CD8-positive, alpha-beta memory T cell (primary cell): ENCODE data around the gene MVB12A. TPM values are rescaled to one million over a fixed set of nuclear protein-coding genes. Genes with fewer than 3 reads are reported as not detected.

Source experiments
- CTCF ChIA-PET: fragments of 350-600 bp; sonication (Branson Sonifier 250); formaldehyde crosslinking; loops from one replicate; lab custom pipeline; 2021; ENCODE audit warnings: antibody characterized with exemption; lab: Charles Lee
- POLR2A ChIA-PET: fragments of 350-600 bp; sonication (Branson Sonifier 250); formaldehyde crosslinking; loops from one replicate; lab custom pipeline; 2021; ENCODE audit warnings: antibody characterized with exemption; lab: Charles Lee
- DNase-seq, 5 donors: peaks; one replicate each; pipeline versions ENCODE4 v3.0.0 to v3.0.0-alpha.2; 2020 to 2022; ENCODE audit warnings: mixed read lengths in 1 of 5
- H3K27ac ChIP-seq: one replicate; pipeline ENCODE4 v1.7.0; 2013; ENCODE audit warnings: low read depth, mild to moderate bottlenecking, low read length, moderate library complexity
- H3K27me3 ChIP-seq: 2 replicates; pipeline ENCODE4 v1.7.0; 2013; ENCODE audit warnings: low read length, mild to moderate bottlenecking; ENCODE audit not compliant: insufficient read depth, poor library complexity, severe bottlenecking
- H3K36me3 ChIP-seq: 2 replicates; pipeline ENCODE4 v1.7.0; 2013; ENCODE audit warnings: mild to moderate bottlenecking, low read length, moderate library complexity; ENCODE audit not compliant: insufficient read depth
- H3K4me1 ChIP-seq: 2 replicates; pipeline ENCODE4 v1.7.0; 2013; ENCODE audit warnings: mild to moderate bottlenecking, low read length, moderate library complexity; ENCODE audit not compliant: insufficient read depth
- H3K4me3 ChIP-seq: 2 replicates; pipeline ENCODE4 v1.7.0; 2013; ENCODE audit warnings: mild to moderate bottlenecking, low read length
- H3K9me3 ChIP-seq: 2 replicates; pipeline ENCODE4 v1.7.0; 2013; ENCODE audit warnings: mild to moderate bottlenecking, low read length
- H3K27ac Mint-ChIP-seq, 8 donors: one replicate each; pipeline ENCODE4 v1.8.0; 2020 to 2021; ENCODE audit warnings: mixed read lengths in 8 of 8, mild to moderate bottlenecking in 6 of 8, inconsistent platforms in 3 of 8, moderate library complexity in 3 of 8
- H3K27me3 Mint-ChIP-seq, 2 donors: one replicate each; pipeline ENCODE4 v1.8.0; 2020 to 2021; ENCODE audit warnings: mixed read lengths in 2 of 2, mild to moderate bottlenecking in 1 of 2, moderate library complexity in 1 of 2
- H3K36me3 Mint-ChIP-seq, 3 donors: one replicate each; pipeline ENCODE4 v1.8.0; 2020 to 2021; ENCODE audit warnings: mixed read lengths in 3 of 3, inconsistent platforms in 1 of 3, mild to moderate bottlenecking in 1 of 3
- H3K4me1 Mint-ChIP-seq, 3 donors: one replicate each; pipeline ENCODE4 v1.8.0; 2020 to 2021; ENCODE audit warnings: mixed read lengths in 3 of 3, inconsistent platforms in 1 of 3, mild to moderate bottlenecking in 1 of 3
- H3K4me3 Mint-ChIP-seq, 7 donors: one replicate each; pipeline ENCODE4 v1.8.0; 2020 to 2021; ENCODE audit warnings: mixed read lengths in 7 of 7, mild to moderate bottlenecking in 6 of 7, moderate library complexity in 4 of 7, inconsistent platforms in 2 of 7
- H3K9me3 Mint-ChIP-seq, 5 donors: one replicate each; pipeline ENCODE4 v1.8.0; 2020 to 2022; ENCODE audit warnings: mixed read lengths in 5 of 5, mild to moderate bottlenecking in 3 of 5, moderate library complexity in 2 of 5, inconsistent platforms in 1 of 5
- polyA plus RNA-seq: library from polyadenylated mRNA; unstranded; fragments of 300-500 nt; fragmentation: Illumina TruSeq; gene quantifications from one replicate; pipeline ENCODE4 v1.2.3, GENCODE V29; 2021
- total RNA-seq, 2 experiments: library from RNA; stranded (reverse); gene quantifications; one replicate each; pipeline ENCODE4 v1.2.3, GENCODE V29; 2021

The MVB12A gene
- total and polyA plus RNA-seq, 3 experiments from 2014 or later = 26.9 to 39.2 (median 34.5) TPM

GRCh38 chr19:17418710-17419109 lies 1.1 kb upstream of the MVB12A start:
- H3K9me3 Mint-ChIP-seq = no peaks in the 10 kb centered on the region
- Histone ChIP-seq H3K4me3 (peak overlapping the region; percentile 78), H3K27ac (peak overlapping the region; percentile 57), H3K27me3 (no peaks in the 10 kb centered on the region), H3K9me3 (no peaks in the 10 kb centered on the region), H3K36me3 (peaks cover 2% of the 10 kb centered on the region), H3K4me1 (peaks cover 15% of the 10 kb centered on the region)
- POLR2A ChIA-PET = interaction anchor here (1.5 to 1.8 kb wide), 2 partner anchors 13 to 110 kb away, joined by 5 to 25 read pairs; partner anchors contain the start of genes BST2 and DDA1
- DNase-seq = no peak
- peaks cover 14 to 20% (median 18%) of the 10 kb centered on the region in 3 donors for H3K4me1 Mint-ChIP-seq
- H3K27ac Mint-ChIP-seq = peak overlapping the region in 5 of 8 donors; percentile 88 to 96 (median 94)
- H3K27me3 Mint-ChIP-seq = no peaks in the 10 kb centered on the region
- peak overlapping the region; percentile 27 to 94 (median 92) for H3K4me3 Mint-ChIP-seq
- peaks cover 0 to 37% (median 1%) of the 10 kb centered on the region in 3 donors for H3K36me3 Mint-ChIP-seq
- CTCF ChIA-PET = interaction anchor here (1.0 to 1.4 kb wide), 2 partner anchors 10 to 12 kb away, joined by 3 to 11 read pairs; partner anchors contain the start of gene BST2

GRCh38 chr19:17419154-17419620 lies 660 bp upstream of the MVB12A start:
- peak overlapping the region; percentile 89 to 97 (median 92) for H3K4me3 Mint-ChIP-seq
- DNase-seq = no peak
- peaks cover 0 to 36% (median 1%) of the 10 kb centered on the region in 3 donors for H3K36me3 Mint-ChIP-seq
- H3K27me3 Mint-ChIP-seq = no peaks in the 10 kb centered on the region
- Histone ChIP-seq H3K9me3 (no peaks in the 10 kb centered on the region), H3K27me3 (no peaks in the 10 kb centered on the region), H3K4me1 (peaks cover 15% of the 10 kb centered on the region), H3K27ac (peak overlapping the region; percentile 57), H3K4me3 (peak overlapping the region; percentile 78), H3K36me3 (no peaks in the 10 kb centered on the region)
- ChIA-PET CTCF (interaction anchor here (1.0 to 1.4 kb wide), 4 partner anchors 10 to 18 kb away, joined by 3 to 11 read pairs (median 3); partner anchors contain the start of gene BST2), POLR2A (interaction anchor here (0.5 to 1.8 kb wide), 6 partner anchors 13 to 193 kb away, joined by 3 to 25 read pairs (median 5); partner anchors contain the start of genes BST2, DDA1 and OCEL1)
- peaks cover 14 to 20% (median 18%) of the 10 kb centered on the region in 3 donors for H3K4me1 Mint-ChIP-seq
- H3K27ac Mint-ChIP-seq = peak overlapping the region; percentile 88 to 98 (median 92)
- no peaks in the 10 kb centered on the region for H3K9me3 Mint-ChIP-seq

GRCh38 chr19:17420475-17420924 lies 653 bp downstream of the MVB12A start:
- H3K4me3 Mint-ChIP-seq = peak overlapping the region; percentile 85 to 97 (median 92)
- no peaks in the 10 kb centered on the region for H3K9me3 Mint-ChIP-seq
- Histone ChIP-seq H3K4me1 (peaks cover 15% of the 10 kb centered on the region), H3K36me3 (no peaks in the 10 kb centered on the region), H3K9me3 (no peaks in the 10 kb centered on the region), H3K4me3 (peak overlapping the region; percentile 80), H3K27ac (peak overlapping the region; percentile 61), H3K27me3 (no peaks in the 10 kb centered on the region)
- DNase-seq = peak in 1 of 5 donors; percentile 19
- POLR2A ChIA-PET = interaction anchor here (1.2 kb wide), 1 partner anchor 38 kb away, joined by 3 read pairs; no protein-coding TSS in a partner anchor
- H3K36me3 Mint-ChIP-seq = peaks cover 0 to 24% (median 1%) of the 10 kb centered on the region in 3 donors
- H3K27ac Mint-ChIP-seq = peak overlapping the region in 7 of 8 donors; percentile 26 to 84 (median 70)
- H3K4me1 Mint-ChIP-seq = peaks cover 14 to 20% (median 18%) of the 10 kb centered on the region in 3 donors
- CTCF ChIA-PET = interaction anchor here (1.4 kb wide), 1 partner anchor 15 kb away, joined by 3 read pairs; the partner anchor contains the start of gene BST2
- H3K27me3 Mint-ChIP-seq = no peaks in the 10 kb centered on the region

GRCh38 chr19:17421942-17422341 lies 2.1 kb downstream of the MVB12A start:
- POLR2A ChIA-PET = no interaction called here
- Mint-ChIP-seq H3K4me3 (peak overlapping the region in 2 of 7 donors; percentile 24 to 94), H3K36me3 (peaks cover 0 to 19% (median 1%) of the 10 kb centered on the region in 3 donors), H3K27me3 (no peaks in the 10 kb centered on the region), H3K4me1 (peaks cover 12 to 20% (median 18%) of the 10 kb centered on the region in 3 donors), H3K27ac (peak overlapping the region in 1 of 8 donors; percentile 38), H3K9me3 (no peaks in the 10 kb centered on the region)
- CTCF ChIA-PET = no interaction called here
- no peaks in the 10 kb centered on the region for H3K9me3 ChIP-seq
- H3K4me3 ChIP-seq = no peak overlapping the region
- peaks cover 15% of the 10 kb centered on the region for H3K4me1 ChIP-seq
- no peaks in the 10 kb centered on the region for H3K36me3 ChIP-seq
- no peaks in the 10 kb centered on the region for H3K27me3 ChIP-seq
- H3K27ac ChIP-seq = no peak overlapping the region
- DNase-seq = no peak

GRCh38 chr19:17423429-17424208 lies 3.8 kb downstream of the MVB12A start:
- Mint-ChIP-seq H3K4me3 (no peak overlapping the region), H3K27me3 (no peaks in the 10 kb centered on the region), H3K9me3 (no peaks in the 10 kb centered on the region), H3K27ac (no peak overlapping the region), H3K36me3 (peaks cover 0 to 18% (median under 1%) of the 10 kb centered on the region in 3 donors), H3K4me1 (peaks cover 12 to 20% (median 18%) of the 10 kb centered on the region in 3 donors)
- no peak overlapping the region for H3K27ac ChIP-seq
- no peak for DNase-seq
- H3K9me3 ChIP-seq = no peaks in the 10 kb centered on the region
- H3K27me3 ChIP-seq = no peaks in the 10 kb centered on the region
- H3K36me3 ChIP-seq = no peaks in the 10 kb centered on the region
- H3K4me3 ChIP-seq = no peak overlapping the region
- peaks cover 15% of the 10 kb centered on the region for H3K4me1 ChIP-seq
- POLR2A ChIA-PET = interaction anchor here (0.6 kb wide), 2 partner anchors 44 to 61 kb away, joined by 3 read pairs; no protein-coding TSS in a partner anchor
- CTCF ChIA-PET = no interaction called here

- Histone ChIP-seq H3K27me3 (no peaks in the 10 kb centered on the region), H3K27ac (no peak overlapping the region), H3K9me3 (no peaks in the 10 kb centered on the region), H3K36me3 (no peaks in the 10 kb centered on the region), H3K4me1 (peaks cover 8% of the 10 kb centered on the region), H3K4me3 (no peak overlapping the region)
- Mint-ChIP-seq H3K4me1 (peaks cover 4 to 9% (median 9%) of the 10 kb centered on the region in 3 donors), H3K27me3 (no peaks in the 10 kb centered on the region), H3K36me3 (peaks cover 0 to 16% (median 0%) of the 10 kb centered on the region in 3 donors), H3K9me3 (no peaks in the 10 kb centered on the region), H3K4me3 (peak overlapping the region in 1 of 7 donors; percentile 34), H3K27ac (peak overlapping the region in 2 of 8 donors; percentile 47 to 84)
- DNase-seq = peak in 1 of 5 donors; percentile 20
- ChIA-PET CTCF (no interaction called here), POLR2A (no interaction called here)
These were observed 5.0 kb downstream of the MVB12A start for GRCh38 chr19:17424743-17425365.

GRCh38 chr19:17429641-17430113 lies 9.8 kb downstream of the MVB12A start:
- Histone ChIP-seq H3K4me1 (no peaks in the 10 kb centered on the region), H3K9me3 (no peaks in the 10 kb centered on the region), H3K27ac (no peak overlapping the region), H3K4me3 (no peak overlapping the region), H3K27me3 (no peaks in the 10 kb centered on the region), H3K36me3 (no peaks in the 10 kb centered on the region)
- H3K4me1 Mint-ChIP-seq = no peaks in the 10 kb centered on the region
- ChIA-PET CTCF (no interaction called here), POLR2A (interaction anchor here (0.6 kb wide), 1 partner anchor 508 kb away, joined by 4 read pairs; no protein-coding TSS in a partner anchor)
- H3K9me3 Mint-ChIP-seq = no peaks in the 10 kb centered on the region
- no peak overlapping the region for H3K4me3 Mint-ChIP-seq
- H3K27ac Mint-ChIP-seq = peak overlapping the region in 2 of 8 donors; percentile 33 to 50
- DNase-seq = no peak
- H3K27me3 Mint-ChIP-seq = no peaks in the 10 kb centered on the region
- H3K36me3 Mint-ChIP-seq = no peaks in the 10 kb centered on the region
